K562 (cell line): ENCODE results near the gene CYTH1.

ENCODE experiments used
- HCFC1 ChIP-seq: IDR thresholded peaks from 2 replicates; pipeline ENCODE4 v1.6.1; 2012; ENCODE audit warnings: low read depth, low read length, improper control_type of control experiment
- MEF2D ChIP-seq: conservative IDR thresholded peaks from 2 replicates; pipeline ENCODE4 v1.6.1; 2016; ENCODE audit warnings: low read depth, missing genetic modification characterization, missing compliant biosample characterization
- MITF ChIP-seq: IDR thresholded peaks from 2 replicates; pipeline ENCODE4 v1.6.1; 2014; ENCODE audit warnings: antibody characterized with exemption
- MTA1 ChIP-seq: fragments of 450-650 bp; IDR thresholded peaks from 2 replicates; pipeline ENCODE4 v1.6.1; 2017; ENCODE audit warnings: borderline replicate concordance
- SNAPC5 ChIP-seq: fragments of 250-450 bp; sonication (Bioruptor Pico); IDR thresholded peaks from 2 replicates; pipeline ENCODE4 v1.8.0; 2021; ENCODE audit warnings: moderate library complexity, mild to moderate bottlenecking, inconsistent platforms
- TAF1 ChIP-seq: IDR thresholded peaks from 2 replicates; pipeline ENCODE4 v1.6.1; 2011; ENCODE audit warnings: mild to moderate bottlenecking, low read length, moderate library complexity; ENCODE audit not compliant: insufficient read depth, control insufficient read depth, severe bottlenecking; ENCODE audit errors: extremely low read depth
- TEAD1 ChIP-seq, 2 experiments: fragments of 450-650 bp in 1 of 2; sonication (generic) in 1 of 2; formaldehyde crosslinking; IDR thresholded peaks; 2 replicates each; pipeline versions ENCODE4 v1.4.0 to v1.8.0; 2020 to 2022; ENCODE audit warnings: mild to moderate bottlenecking in 2 of 2, missing genetic modification reagents in 1 of 2
- ZNF212 ChIP-seq: fragments of 450-650 bp; formaldehyde crosslinking; IDR thresholded peaks from 2 replicates; pipeline ENCODE4 v1.4.0; 2020; ENCODE audit warnings: mild to moderate bottlenecking
- ZNF780A ChIP-seq: fragments of 250-450 bp; sonication (Bioruptor Pico); IDR thresholded peaks from 2 replicates; pipeline ENCODE4 v1.5.0; 2021; ENCODE audit warnings: mild to moderate bottlenecking
- TF ChIP-seq, protein P1 (sequence below): fragments of 150-350 bp; conservative IDR thresholded peaks from 2 replicates; pipeline ENCODE4 v1.6.1; 2014; ENCODE audit warnings: low read length
- TF ChIP-seq, protein P2 (sequence below), 3 experiments: IDR thresholded peaks in 2 of 3; conservative IDR thresholded peaks in 1 of 3; 2 replicates each; pipeline ENCODE4 v1.5.1; 2011 to 2012; ENCODE audit warnings: low read length in 3 of 3, mild to moderate bottlenecking in 3 of 3, control low read depth in 2 of 3, improper control_type of control experiment in 1 of 3, inconsistent platforms in 1 of 3, low read depth in 1 of 3, mixed read lengths in 1 of 3, moderate library complexity in 1 of 3; ENCODE audit not compliant: insufficient read depth in 2 of 3
- TF ChIP-seq, protein P3 (sequence below), 2 experiments: fragments of 450-650 bp in 1 of 2; sonication (generic) in 1 of 2; formaldehyde crosslinking in 1 of 2; IDR thresholded peaks in 1 of 2; conservative IDR thresholded peaks in 1 of 2; 2 replicates each; pipeline versions ENCODE4 v1.6.1 to v1.8.1; 2016 to 2023; ENCODE audit warnings: mild to moderate bottlenecking in 2 of 2, moderate library complexity in 2 of 2, inconsistent platforms in 1 of 2, missing genetic modification reagents in 1 of 2
- TF ChIP-seq, protein P4 (sequence below): sonication (generic); formaldehyde crosslinking; IDR thresholded peaks from 2 replicates; pipeline ENCODE4 v1.9.0; 2022; ENCODE audit warnings: mild to moderate bottlenecking, missing genetic modification reagents

- TF ChIP-seq HCFC1 (no peak), TAF1 (no peak), SNAPC5 (no peak), ZNF780A (no peak), ZNF212 (CRISPR knock-in tag) (no peak), MITF (no peak), MTA1 (no peak), TEAD1 (CRISPR knock-in tag; IDR thresholded peaks at IDR 0.05) (no peak), MEF2D (tag) (no peak)
- TF ChIP-seq, protein P1, sequence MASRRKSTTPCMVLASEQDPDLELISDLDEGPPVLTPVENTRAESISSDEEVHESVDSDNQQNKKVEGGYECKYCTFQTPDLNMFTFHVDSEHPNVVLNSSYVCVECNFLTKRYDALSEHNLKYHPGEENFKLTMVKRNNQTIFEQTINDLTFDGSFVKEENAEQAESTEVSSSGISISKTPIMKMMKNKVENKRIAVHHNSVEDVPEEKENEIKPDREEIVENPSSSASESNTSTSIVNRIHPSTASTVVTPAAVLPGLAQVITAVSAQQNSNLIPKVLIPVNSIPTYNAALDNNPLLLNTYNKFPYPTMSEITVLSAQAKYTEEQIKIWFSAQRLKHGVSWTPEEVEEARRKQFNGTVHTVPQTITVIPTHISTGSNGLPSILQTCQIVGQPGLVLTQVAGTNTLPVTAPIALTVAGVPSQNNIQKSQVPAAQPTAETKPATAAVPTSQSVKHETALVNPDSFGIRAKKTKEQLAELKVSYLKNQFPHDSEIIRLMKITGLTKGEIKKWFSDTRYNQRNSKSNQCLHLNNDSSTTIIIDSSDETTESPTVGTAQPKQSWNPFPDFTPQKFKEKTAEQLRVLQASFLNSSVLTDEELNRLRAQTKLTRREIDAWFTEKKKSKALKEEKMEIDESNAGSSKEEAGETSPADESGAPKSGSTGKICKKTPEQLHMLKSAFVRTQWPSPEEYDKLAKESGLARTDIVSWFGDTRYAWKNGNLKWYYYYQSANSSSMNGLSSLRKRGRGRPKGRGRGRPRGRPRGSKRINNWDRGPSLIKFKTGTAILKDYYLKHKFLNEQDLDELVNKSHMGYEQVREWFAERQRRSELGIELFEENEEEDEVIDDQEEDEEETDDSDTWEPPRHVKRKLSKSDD = no peak
- TF ChIP-seq, protein P2, sequence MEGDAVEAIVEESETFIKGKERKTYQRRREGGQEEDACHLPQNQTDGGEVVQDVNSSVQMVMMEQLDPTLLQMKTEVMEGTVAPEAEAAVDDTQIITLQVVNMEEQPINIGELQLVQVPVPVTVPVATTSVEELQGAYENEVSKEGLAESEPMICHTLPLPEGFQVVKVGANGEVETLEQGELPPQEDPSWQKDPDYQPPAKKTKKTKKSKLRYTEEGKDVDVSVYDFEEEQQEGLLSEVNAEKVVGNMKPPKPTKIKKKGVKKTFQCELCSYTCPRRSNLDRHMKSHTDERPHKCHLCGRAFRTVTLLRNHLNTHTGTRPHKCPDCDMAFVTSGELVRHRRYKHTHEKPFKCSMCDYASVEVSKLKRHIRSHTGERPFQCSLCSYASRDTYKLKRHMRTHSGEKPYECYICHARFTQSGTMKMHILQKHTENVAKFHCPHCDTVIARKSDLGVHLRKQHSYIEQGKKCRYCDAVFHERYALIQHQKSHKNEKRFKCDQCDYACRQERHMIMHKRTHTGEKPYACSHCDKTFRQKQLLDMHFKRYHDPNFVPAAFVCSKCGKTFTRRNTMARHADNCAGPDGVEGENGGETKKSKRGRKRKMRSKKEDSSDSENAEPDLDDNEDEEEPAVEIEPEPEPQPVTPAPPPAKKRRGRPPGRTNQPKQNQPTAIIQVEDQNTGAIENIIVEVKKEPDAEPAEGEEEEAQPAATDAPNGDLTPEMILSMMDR (IDR thresholded peaks at IDR 0.05 in 2 of 3, conservative IDR thresholded peaks at IDR 0.05 in 1 of 3; ENCODE audit: insufficient read depth in 2 of 3, low read depth in 1 of 3, low read length in 3 of 3) = no peak
- TF ChIP-seq, protein P3, sequence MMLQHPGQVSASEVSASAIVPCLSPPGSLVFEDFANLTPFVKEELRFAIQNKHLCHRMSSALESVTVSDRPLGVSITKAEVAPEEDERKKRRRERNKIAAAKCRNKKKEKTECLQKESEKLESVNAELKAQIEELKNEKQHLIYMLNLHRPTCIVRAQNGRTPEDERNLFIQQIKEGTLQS (IDR thresholded peaks at IDR 0.05) = peak; percentile 92
- TF ChIP-seq, protein P3 (CRISPR knock-in tag; conservative IDR thresholded peaks at IDR 0.05) = no peak
- TF ChIP-seq, protein P4, sequence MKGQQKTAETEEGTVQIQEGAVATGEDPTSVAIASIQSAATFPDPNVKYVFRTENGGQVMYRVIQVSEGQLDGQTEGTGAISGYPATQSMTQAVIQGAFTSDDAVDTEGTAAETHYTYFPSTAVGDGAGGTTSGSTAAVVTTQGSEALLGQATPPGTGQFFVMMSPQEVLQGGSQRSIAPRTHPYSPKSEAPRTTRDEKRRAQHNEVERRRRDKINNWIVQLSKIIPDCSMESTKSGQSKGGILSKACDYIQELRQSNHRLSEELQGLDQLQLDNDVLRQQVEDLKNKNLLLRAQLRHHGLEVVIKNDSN (CRISPR knock-in tag) = no peak
Measured at GRCh38 chr17:78753316-78754250, 28.5 kb downstream of the CYTH1 start.
